GM12873 (cell line): Measurements from ENCODE around the gene ACOX1.

ENCODE experiments used
- TF ChIP-seq, protein P1 (sequence below): IDR thresholded peaks from 2 replicates; pipeline ENCODE4 v1.5.1; 2012; ENCODE audit warnings: low read depth, mild to moderate bottlenecking, moderate library complexity, low read length, control low read depth; ENCODE audit not compliant: insufficient read depth; ENCODE audit errors: missing control alignments

Gene ACOX1

DNA sequence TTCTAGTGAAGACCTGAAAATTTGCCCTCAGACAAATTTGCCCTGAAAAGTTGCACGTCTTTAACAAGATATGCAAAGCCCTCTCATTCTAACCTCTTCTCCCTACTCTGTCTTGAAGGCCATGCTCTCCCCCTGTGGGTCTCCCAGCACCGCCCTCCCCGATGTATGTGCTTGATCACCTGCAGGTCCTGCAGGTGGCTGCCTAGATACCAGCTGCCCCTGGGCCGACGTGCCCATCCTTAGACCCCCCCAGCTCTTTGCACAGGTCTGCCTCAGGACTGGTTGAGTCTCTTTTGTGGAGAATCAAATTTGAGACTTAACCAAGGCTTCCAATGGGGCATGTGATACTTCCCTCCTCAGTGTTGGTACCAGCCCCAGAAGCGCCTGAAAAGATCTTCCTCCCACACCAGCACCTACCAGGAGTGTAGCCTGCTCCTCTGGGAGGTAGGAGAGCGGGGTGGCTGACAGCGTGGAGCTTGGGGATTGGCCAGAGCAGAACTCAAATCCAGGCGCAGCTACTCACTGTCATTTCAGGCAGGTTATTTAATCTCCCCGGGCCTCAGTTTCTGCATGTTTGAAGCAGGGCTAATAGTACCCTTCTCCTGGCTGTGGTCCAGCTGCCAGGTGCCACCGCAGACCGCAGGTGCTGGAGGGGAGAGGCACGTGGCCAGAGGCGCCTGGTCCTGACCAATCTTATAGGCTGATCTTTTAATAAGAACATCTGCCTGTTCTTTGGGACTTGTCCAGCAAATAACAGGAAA lies 69.7 kb downstream of the ACOX1 start:
- TF ChIP-seq, protein P1, sequence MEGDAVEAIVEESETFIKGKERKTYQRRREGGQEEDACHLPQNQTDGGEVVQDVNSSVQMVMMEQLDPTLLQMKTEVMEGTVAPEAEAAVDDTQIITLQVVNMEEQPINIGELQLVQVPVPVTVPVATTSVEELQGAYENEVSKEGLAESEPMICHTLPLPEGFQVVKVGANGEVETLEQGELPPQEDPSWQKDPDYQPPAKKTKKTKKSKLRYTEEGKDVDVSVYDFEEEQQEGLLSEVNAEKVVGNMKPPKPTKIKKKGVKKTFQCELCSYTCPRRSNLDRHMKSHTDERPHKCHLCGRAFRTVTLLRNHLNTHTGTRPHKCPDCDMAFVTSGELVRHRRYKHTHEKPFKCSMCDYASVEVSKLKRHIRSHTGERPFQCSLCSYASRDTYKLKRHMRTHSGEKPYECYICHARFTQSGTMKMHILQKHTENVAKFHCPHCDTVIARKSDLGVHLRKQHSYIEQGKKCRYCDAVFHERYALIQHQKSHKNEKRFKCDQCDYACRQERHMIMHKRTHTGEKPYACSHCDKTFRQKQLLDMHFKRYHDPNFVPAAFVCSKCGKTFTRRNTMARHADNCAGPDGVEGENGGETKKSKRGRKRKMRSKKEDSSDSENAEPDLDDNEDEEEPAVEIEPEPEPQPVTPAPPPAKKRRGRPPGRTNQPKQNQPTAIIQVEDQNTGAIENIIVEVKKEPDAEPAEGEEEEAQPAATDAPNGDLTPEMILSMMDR = no peak

GRCh38 chr17:75908201-75908600 lies 70.8 kb downstream of the ACOX1 start:
- TF ChIP-seq, protein P1 = no peak

GRCh38 chr17:75906143-75906884 lies 72.7 kb downstream of the ACOX1 start:
- TF ChIP-seq, protein P1 = no peak

DNA sequence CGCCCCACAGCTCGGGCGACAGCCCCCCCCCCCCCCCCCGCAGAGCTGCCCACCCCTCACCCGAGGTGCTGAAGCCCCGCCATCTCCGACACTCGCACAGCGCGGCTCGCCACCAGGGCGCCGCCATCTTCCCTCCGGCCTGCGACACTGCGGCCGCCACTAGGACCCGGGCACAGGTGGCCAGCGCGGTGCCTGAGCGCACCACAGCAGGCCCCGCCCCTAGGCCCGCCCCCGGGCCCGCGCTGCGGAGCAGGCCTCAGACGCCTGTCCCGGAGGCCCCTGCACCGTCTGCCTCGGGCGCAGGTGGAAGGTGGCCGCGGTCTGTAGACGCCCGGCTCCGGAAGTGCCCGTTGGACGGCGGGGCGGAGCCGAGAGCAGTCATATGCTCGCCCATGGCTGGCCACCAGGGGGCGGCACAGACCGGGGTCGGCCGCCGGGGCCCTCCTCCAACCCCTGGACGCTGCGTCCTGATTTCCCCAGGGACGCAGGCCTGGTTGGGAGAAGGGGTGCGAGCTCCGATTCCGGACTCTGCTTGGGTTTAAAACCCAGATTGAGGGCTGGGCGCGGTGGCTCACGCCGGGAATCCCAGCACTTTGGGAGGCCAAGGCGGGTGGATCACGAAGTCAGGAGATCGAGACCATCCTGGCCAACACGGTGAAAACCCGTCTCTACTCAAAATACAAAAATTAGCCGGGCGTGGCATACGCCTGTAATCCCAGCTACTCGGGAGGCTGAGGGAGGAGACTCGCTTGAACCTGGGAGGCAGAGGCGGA lies 74.0 kb downstream of the ACOX1 start, which contains the start of gene MRPL38:
MRPL38 (minus strand) TSS at position 136 of the 773 bp plus-strand sequence; CDS start at position 127, 9 bp downstream.
- TF ChIP-seq, protein P1 = peak; percentile 89

DNA sequence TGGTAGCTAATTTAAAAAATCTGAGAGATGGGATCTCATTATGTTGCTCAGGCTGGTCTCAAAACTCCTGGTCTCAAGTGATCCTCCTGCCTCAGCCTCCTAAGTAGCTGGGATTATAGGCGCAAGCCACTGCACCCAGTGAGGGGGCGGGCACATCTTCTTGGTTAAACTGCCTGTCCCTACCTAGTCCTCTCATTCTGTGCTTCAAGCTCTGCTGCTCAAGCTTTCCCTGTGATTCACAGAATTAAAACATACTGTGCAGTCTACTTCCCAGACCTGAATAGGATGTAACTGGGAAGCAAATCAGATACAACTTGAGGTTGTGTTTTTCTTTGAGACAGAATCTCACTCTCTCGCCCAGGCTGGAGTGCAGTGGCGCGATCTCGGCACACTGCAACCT lies 76.6 kb downstream of the ACOX1 start:
- TF ChIP-seq, protein P1 = no peak

- TF ChIP-seq, protein P1 = no peak
These were observed 77.2 kb downstream of the ACOX1 start for GRCh38 chr17:75901727-75902126.
